Measurements from ENCODE around the gene ZBTB12. TPM values are rescaled to one million over a fixed set of nuclear protein-coding genes. Genes with fewer than 3 reads are reported as not detected.
"Not testable (repeated sequence)": the region's sequence is repeated elsewhere in the genome, so short reads cannot be mapped to it uniquely, and the experiment has no call there.

The ZBTB12 gene
- total RNA-seq, 2 donors from 2014 or later: 0.47 to 0.52 TPM

- Histone ChIP-seq H3K4me3 (no peak overlapping the region), H3K9me3 (no peaks in the 10 kb centered on the region), H3K27me3 (no peaks in the 10 kb centered on the region), H3K4me1 (no peaks in the 10 kb centered on the region), H3K36me3 (peaks cover 5% of the 10 kb centered on the region), H3K27ac (no peak overlapping the region)
- TF ChIP-seq CTCF (IDR thresholded peaks at IDR 0.05): no peak
- DNase-seq (ENCODE audit: low spot score): no peak
These were observed 26.9 kb downstream of the ZBTB12 start for GRCh38 chr6:31874836-31875572.

GRCh38 chr6:31874084-31874670, 27.7 kb downstream of the ZBTB12 start:
- DNase-seq (ENCODE audit: low spot score): no peak
- H3K27me3 ChIP-seq: no peaks in the 10 kb centered on the region
- no peaks in the 10 kb centered on the region for H3K4me1 ChIP-seq
- H3K36me3 ChIP-seq: no peaks in the 10 kb centered on the region
- no peak for TF ChIP-seq CTCF (IDR thresholded peaks at IDR 0.05)
- H3K4me3 ChIP-seq: no peak overlapping the region
- no peak overlapping the region for H3K27ac ChIP-seq
- no peaks in the 10 kb centered on the region for H3K9me3 ChIP-seq

- no peaks in the 10 kb centered on the region for H3K9me3 ChIP-seq
- no peak for DNase-seq (ENCODE audit: low spot score)
- no peaks in the 10 kb centered on the region for H3K36me3 ChIP-seq
- TF ChIP-seq CTCF (IDR thresholded peaks at IDR 0.05): no peak
- no peaks in the 10 kb centered on the region for H3K4me1 ChIP-seq
- H3K27me3 ChIP-seq: no peaks in the 10 kb centered on the region
- no peak overlapping the region for H3K27ac ChIP-seq
- H3K4me3 ChIP-seq: no peak overlapping the region
These were observed 30.7 kb downstream of the ZBTB12 start for GRCh38 chr6:31871046-31871659.

GRCh38 chr6:31870385-31870921, 31.4 kb downstream of the ZBTB12 start:
- no peak overlapping the region for H3K27ac ChIP-seq
- H3K36me3 ChIP-seq: no peaks in the 10 kb centered on the region
- DNase-seq (ENCODE audit: low spot score): no peak
- no peaks in the 10 kb centered on the region for H3K27me3 ChIP-seq
- TF ChIP-seq CTCF (IDR thresholded peaks at IDR 0.05): no peak
- H3K4me1 ChIP-seq: no peaks in the 10 kb centered on the region
- no peaks in the 10 kb centered on the region for H3K9me3 ChIP-seq
- no peak overlapping the region for H3K4me3 ChIP-seq

- no peak for DNase-seq (ENCODE audit: low spot score)
- Histone ChIP-seq H3K27me3 (no peaks in the 10 kb centered on the region), H3K27ac (no peak overlapping the region), H3K4me3 (no peak overlapping the region), H3K36me3 (no peaks in the 10 kb centered on the region), H3K4me1 (peaks cover 0 to 3% of the 10 kb centered on the region in 2 donors), H3K9me3 (no peaks in the 10 kb centered on the region)
- no peak for TF ChIP-seq CTCF (IDR thresholded peaks at IDR 0.05)
These were observed 32.5 kb downstream of the ZBTB12 start for GRCh38 chr6:31869343-31869742.

GRCh38 chr6:31868658-31868971, 33.3 kb downstream of the ZBTB12 start:
- not testable (repeated sequence) for H3K27me3 ChIP-seq; DNase-seq (ENCODE audit: low spot score); H3K9me3 ChIP-seq; H3K4me3 ChIP-seq; H3K36me3 ChIP-seq; H3K27ac ChIP-seq; H3K4me1 ChIP-seq

Data from right atrium auricular region (tissue), 2 donors.